GM23338 (cell line): ENCODE results near the gene BCL2L2. TPM values are rescaled to one million over a fixed set of nuclear protein-coding genes. Genes with fewer than 3 reads are reported as not detected.

Source experiments
- ATAC-seq: fragments of 200-7000 bp; cut with Tn5 transposase; 3 replicates; pipeline ENCODE4 v1.9.1; 2020
- DNase-seq: peaks from one replicate; pipeline ENCODE4 v3.0.0-alpha.2; 2015; ENCODE audit warnings: low spot score
- H2AFZ ChIP-seq: fragments of 200-600 bp; sonication (generic); 2 replicates; pipeline ENCODE4 v1.8.0; 2016; ENCODE audit warnings: antibody characterized with exemption, mild to moderate bottlenecking, moderate library complexity
- H3F3A ChIP-seq: fragments of 200-600 bp; sonication (generic); replicated peaks from 2 replicates; pipeline ENCODE4 v1.8.0; 2017; ENCODE audit warnings: antibody characterized with exemption, mixed run types, low read depth
- H3K27ac ChIP-seq: fragments of 200-600 bp; sonication (generic); 2 replicates; pipeline ENCODE4 v1.6.1; 2016; ENCODE audit warnings: low read depth
- H3K27me3 ChIP-seq: fragments of 200-600 bp; sonication (generic); 2 replicates; pipeline ENCODE4 v1.8.0; 2016; ENCODE audit warnings: mild to moderate bottlenecking, mixed run types, moderate library complexity; ENCODE audit not compliant: insufficient read depth
- H3K36me3 ChIP-seq: fragments of 200-600 bp; sonication (generic); 2 replicates; pipeline ENCODE4 v1.8.0; 2016; ENCODE audit warnings: mild to moderate bottlenecking; ENCODE audit not compliant: insufficient read depth
- H3K4me1 ChIP-seq: fragments of 200-600 bp; sonication (generic); 2 replicates; pipeline ENCODE4 v1.8.0; 2016; ENCODE audit warnings: mild to moderate bottlenecking, moderate library complexity; ENCODE audit not compliant: insufficient read depth
- H3K4me2 ChIP-seq: fragments of 200-600 bp; sonication (generic); 2 replicates; pipeline ENCODE4 v1.7.1; 2017; ENCODE audit warnings: mixed run types
- H3K4me3 ChIP-seq: fragments of 200-600 bp; sonication (generic); 2 replicates; pipeline ENCODE4 v1.6.1; 2016; ENCODE audit warnings: mixed run types
- H3K79me2 ChIP-seq: fragments of 200-600 bp; sonication (generic); replicated peaks from 2 replicates; pipeline ENCODE4 v1.8.0; 2017; ENCODE audit warnings: mild to moderate bottlenecking; ENCODE audit not compliant: insufficient read depth
- H3K9me2 ChIP-seq: fragments of 200-600 bp; sonication (generic); 2 replicates; pipeline ENCODE4 v1.8.0; 2017; ENCODE audit not compliant: insufficient read depth
- H4K20me1 ChIP-seq: fragments of 200-600 bp; sonication (generic); replicated peaks from 2 replicates; pipeline ENCODE4 v1.8.0; 2017; ENCODE audit warnings: mild to moderate bottlenecking; ENCODE audit not compliant: insufficient read depth
- H3K27ac Mint-ChIP-seq: 2 replicates; pipeline ENCODE4 v1.8.0; 2020; ENCODE audit warnings: inconsistent platforms, mild to moderate bottlenecking, moderate library complexity, mixed read lengths
- H3K27me3 Mint-ChIP-seq: 3 replicates; pipeline ENCODE4 v1.8.0; 2022; ENCODE audit warnings: low read depth, mild to moderate bottlenecking, moderate library complexity, mixed read lengths, inconsistent platforms; ENCODE audit not compliant: insufficient read depth, poor library complexity
- H3K36me3 Mint-ChIP-seq: 3 replicates; pipeline ENCODE4 v1.8.0; 2021; ENCODE audit warnings: low read depth, mild to moderate bottlenecking, inconsistent platforms, moderate library complexity, mixed read lengths
- H3K4me1 Mint-ChIP-seq: 3 replicates; pipeline ENCODE4 v1.8.0; 2020; ENCODE audit warnings: mild to moderate bottlenecking, inconsistent platforms, mixed read lengths
- H3K4me3 Mint-ChIP-seq: 3 replicates; pipeline ENCODE4 v1.8.0; 2021; ENCODE audit warnings: moderate library complexity, mild to moderate bottlenecking, inconsistent platforms, mixed read lengths
- H3K9me3 Mint-ChIP-seq: 3 replicates; pipeline ENCODE4 v1.8.0; 2020; ENCODE audit warnings: moderate library complexity, mild to moderate bottlenecking, inconsistent platforms, mixed read lengths
- EZH2 ChIP-seq: fragments of 200-600 bp; sonication (generic); IDR thresholded peaks from one replicate; pipeline ENCODE4 v1.8.0; 2017; ENCODE audit warnings: antibody characterized with exemption, mild to moderate bottlenecking, low read depth; ENCODE audit not compliant: unreplicated experiment
- JUNB ChIP-seq: IDR thresholded peaks from one replicate; pipeline ENCODE4 v1.6.1; 2016; ENCODE audit warnings: antibody characterized with exemption; ENCODE audit not compliant: unreplicated experiment
- POLR2AphosphoS5 ChIP-seq: IDR thresholded peaks from 2 replicates; pipeline ENCODE4 v1.6.1; 2016; ENCODE audit warnings: antibody characterized with exemption, low read depth
- REST ChIP-seq: IDR thresholded peaks from one replicate; pipeline ENCODE4 v1.6.1; 2018; ENCODE audit warnings: antibody characterized with exemption; ENCODE audit not compliant: unreplicated experiment
- STAT1 ChIP-seq: IDR thresholded peaks from one replicate; pipeline ENCODE4 v1.6.1; 2016; ENCODE audit warnings: antibody characterized with exemption; ENCODE audit not compliant: unreplicated experiment
- ZNF114 ChIP-seq: fragments of 250-450 bp; sonication (Bioruptor Pico); IDR thresholded peaks from 2 replicates; pipeline ENCODE4 v1.5.0; 2020; ENCODE audit warnings: mild to moderate bottlenecking, moderate library complexity
- ZNF331 ChIP-seq: fragments of 250-450 bp; sonication (Bioruptor Pico); IDR thresholded peaks from 2 replicates; pipeline ENCODE4 v1.5.0; 2020; ENCODE audit warnings: low read depth, mild to moderate bottlenecking, moderate library complexity
- polyA plus RNA-seq: library from polyadenylated mRNA; unstranded; fragments of >200 nt; fragmentation: Nextera tagmentation; extraction: Ambion mirVana; gene quantifications from 2 replicates; pipeline ENCODE4 v1.2.1, GENCODE V29; 2016
- total RNA-seq: library from RNA; depleted of rRNA; stranded (reverse); fragments of >200 nt; shearing (Covaris generic); gene quantifications from 2 replicates; pipeline ENCODE4 v1.2.3, GENCODE V29; 2014
- TF ChIP-seq, protein P1 (sequence below), 2 experiments: fragments of 200-600 bp in 1 of 2; sonication (generic) in 1 of 2; conservative IDR thresholded peaks; 2 replicates each; pipeline versions ENCODE4 v1.5.1 to v1.6.1; 2016 to 2017; ENCODE audit warnings: antibody characterized with exemption in 2 of 2, low read depth in 2 of 2, mild to moderate bottlenecking in 2 of 2, moderate library complexity in 1 of 2
- TF ChIP-seq, protein P2 (sequence below): fragments of 250-450 bp; sonication (Bioruptor Pico); IDR thresholded peaks from 2 replicates; pipeline ENCODE4 v1.5.0; 2020; ENCODE audit warnings: mild to moderate bottlenecking, moderate library complexity
- TF ChIP-seq, protein P3 (sequence below): IDR thresholded peaks from 2 replicates; pipeline ENCODE4 v1.6.1; 2016; ENCODE audit warnings: antibody characterized with exemption

BCL2L2 gene
- total and polyA plus RNA-seq, 2 experiments from 2014 or later, result 3.5 to 12.3 TPM

- Histone ChIP-seq H3K9me2 (no peaks in the 10 kb centered on the region), H4K20me1 (peaks cover 5% of the 10 kb centered on the region; the same call in 1 of the 2 replicates), H3F3A (peaks cover 6% of the 10 kb centered on the region; the same call in 1 of the 2 replicates), H3K27ac (no peak overlapping the region), H3K4me1 (peaks cover 15% of the 10 kb centered on the region), H3K4me2 (no peak overlapping the region), H2AFZ (no peak overlapping the region), H3K79me2 (no peaks in the 10 kb centered on the region), H3K4me3 (no peak overlapping the region), H3K27me3 (peaks cover 19% of the 10 kb centered on the region), H3K36me3 (no peaks in the 10 kb centered on the region)
- H3K36me3 Mint-ChIP-seq, result peaks cover 9% of the 10 kb centered on the region
- TF ChIP-seq POLR2AphosphoS5, result no peak
- TF ChIP-seq EZH2, result no peak
- no peak for TF ChIP-seq JUNB
- no peak for TF ChIP-seq ZNF331 (CRISPR knock-in tag)
- TF ChIP-seq, protein P1, sequence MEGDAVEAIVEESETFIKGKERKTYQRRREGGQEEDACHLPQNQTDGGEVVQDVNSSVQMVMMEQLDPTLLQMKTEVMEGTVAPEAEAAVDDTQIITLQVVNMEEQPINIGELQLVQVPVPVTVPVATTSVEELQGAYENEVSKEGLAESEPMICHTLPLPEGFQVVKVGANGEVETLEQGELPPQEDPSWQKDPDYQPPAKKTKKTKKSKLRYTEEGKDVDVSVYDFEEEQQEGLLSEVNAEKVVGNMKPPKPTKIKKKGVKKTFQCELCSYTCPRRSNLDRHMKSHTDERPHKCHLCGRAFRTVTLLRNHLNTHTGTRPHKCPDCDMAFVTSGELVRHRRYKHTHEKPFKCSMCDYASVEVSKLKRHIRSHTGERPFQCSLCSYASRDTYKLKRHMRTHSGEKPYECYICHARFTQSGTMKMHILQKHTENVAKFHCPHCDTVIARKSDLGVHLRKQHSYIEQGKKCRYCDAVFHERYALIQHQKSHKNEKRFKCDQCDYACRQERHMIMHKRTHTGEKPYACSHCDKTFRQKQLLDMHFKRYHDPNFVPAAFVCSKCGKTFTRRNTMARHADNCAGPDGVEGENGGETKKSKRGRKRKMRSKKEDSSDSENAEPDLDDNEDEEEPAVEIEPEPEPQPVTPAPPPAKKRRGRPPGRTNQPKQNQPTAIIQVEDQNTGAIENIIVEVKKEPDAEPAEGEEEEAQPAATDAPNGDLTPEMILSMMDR (conservative IDR thresholded peaks at IDR 0.05; ENCODE audit: low read depth in 2 of 2), result no peak
- TF ChIP-seq STAT1, result no peak
- TF ChIP-seq, protein P2, sequence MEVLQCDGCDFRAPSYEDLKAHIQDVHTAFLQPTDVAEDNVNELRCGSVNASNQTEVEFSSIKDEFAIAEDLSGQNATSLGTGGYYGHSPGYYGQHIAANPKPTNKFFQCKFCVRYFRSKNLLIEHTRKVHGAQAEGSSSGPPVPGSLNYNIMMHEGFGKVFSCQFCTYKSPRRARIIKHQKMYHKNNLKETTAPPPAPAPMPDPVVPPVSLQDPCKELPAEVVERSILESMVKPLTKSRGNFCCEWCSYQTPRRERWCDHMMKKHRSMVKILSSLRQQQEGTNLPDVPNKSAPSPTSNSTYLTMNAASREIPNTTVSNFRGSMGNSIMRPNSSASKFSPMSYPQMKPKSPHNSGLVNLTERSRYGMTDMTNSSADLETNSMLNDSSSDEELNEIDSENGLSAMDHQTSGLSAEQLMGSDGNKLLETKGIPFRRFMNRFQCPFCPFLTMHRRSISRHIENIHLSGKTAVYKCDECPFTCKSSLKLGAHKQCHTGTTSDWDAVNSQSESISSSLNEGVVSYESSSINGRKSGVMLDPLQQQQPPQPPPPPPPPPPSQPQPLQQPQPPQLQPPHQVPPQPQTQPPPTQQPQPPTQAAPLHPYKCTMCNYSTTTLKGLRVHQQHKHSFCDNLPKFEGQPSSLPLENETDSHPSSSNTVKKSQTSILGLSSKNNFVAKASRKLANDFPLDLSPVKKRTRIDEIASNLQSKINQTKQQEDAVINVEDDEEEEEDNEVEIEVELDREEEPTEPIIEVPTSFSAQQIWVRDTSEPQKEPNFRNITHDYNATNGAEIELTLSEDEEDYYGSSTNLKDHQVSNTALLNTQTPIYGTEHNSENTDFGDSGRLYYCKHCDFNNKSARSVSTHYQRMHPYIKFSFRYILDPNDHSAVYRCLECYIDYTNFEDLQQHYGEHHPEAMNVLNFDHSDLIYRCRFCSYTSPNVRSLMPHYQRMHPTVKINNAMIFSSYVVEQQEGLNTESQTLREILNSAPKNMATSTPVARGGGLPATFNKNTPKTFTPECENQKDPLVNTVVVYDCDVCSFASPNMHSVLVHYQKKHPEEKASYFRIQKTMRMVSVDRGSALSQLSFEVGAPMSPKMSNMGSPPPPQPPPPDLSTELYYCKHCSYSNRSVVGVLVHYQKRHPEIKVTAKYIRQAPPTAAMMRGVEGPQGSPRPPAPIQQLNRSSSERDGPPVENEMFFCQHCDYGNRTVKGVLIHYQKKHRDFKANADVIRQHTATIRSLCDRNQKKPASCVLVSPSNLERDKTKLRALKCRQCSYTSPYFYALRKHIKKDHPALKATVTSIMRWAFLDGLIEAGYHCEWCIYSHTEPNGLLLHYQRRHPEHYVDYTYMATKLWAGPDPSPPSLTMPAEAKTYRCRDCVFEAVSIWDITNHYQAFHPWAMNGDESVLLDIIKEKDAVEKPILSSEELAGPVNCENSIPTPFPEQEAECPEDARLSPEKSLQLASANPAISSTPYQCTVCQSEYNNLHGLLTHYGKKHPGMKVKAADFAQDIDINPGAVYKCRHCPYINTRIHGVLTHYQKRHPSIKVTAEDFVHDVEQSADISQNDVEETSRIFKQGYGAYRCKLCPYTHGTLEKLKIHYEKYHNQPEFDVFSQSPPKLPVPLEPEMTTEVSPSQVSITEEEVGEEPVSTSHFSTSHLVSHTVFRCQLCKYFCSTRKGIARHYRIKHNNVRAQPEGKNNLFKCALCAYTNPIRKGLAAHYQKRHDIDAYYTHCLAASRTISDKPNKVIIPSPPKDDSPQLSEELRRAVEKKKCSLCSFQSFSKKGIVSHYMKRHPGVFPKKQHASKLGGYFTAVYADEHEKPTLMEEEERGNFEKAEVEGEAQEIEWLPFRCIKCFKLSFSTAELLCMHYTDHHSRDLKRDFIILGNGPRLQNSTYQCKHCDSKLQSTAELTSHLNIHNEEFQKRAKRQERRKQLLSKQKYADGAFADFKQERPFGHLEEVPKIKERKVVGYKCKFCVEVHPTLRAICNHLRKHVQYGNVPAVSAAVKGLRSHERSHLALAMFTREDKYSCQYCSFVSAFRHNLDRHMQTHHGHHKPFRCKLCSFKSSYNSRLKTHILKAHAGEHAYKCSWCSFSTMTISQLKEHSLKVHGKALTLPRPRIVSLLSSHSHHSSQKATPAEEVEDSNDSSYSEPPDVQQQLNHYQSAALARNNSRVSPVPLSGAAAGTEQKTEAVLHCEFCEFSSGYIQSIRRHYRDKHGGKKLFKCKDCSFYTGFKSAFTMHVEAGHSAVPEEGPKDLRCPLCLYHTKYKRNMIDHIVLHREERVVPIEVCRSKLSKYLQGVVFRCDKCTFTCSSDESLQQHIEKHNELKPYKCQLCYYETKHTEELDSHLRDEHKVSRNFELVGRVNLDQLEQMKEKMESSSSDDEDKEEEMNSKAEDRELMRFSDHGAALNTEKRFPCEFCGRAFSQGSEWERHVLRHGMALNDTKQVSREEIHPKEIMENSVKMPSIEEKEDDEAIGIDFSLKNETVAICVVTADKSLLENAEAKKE (CRISPR knock-in tag), result no peak
- no peak for TF ChIP-seq REST
- TF ChIP-seq, protein P3, sequence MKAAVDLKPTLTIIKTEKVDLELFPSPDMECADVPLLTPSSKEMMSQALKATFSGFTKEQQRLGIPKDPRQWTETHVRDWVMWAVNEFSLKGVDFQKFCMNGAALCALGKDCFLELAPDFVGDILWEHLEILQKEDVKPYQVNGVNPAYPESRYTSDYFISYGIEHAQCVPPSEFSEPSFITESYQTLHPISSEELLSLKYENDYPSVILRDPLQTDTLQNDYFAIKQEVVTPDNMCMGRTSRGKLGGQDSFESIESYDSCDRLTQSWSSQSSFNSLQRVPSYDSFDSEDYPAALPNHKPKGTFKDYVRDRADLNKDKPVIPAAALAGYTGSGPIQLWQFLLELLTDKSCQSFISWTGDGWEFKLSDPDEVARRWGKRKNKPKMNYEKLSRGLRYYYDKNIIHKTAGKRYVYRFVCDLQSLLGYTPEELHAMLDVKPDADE, result no peak
- TF ChIP-seq ZNF114 (CRISPR knock-in tag), result no peak
- H3K27me3 Mint-ChIP-seq, result peaks cover 9% of the 10 kb centered on the region
- H3K4me1 Mint-ChIP-seq, result peaks cover 20% of the 10 kb centered on the region
- no peak for DNase-seq
- H3K27ac Mint-ChIP-seq, result no peak overlapping the region; the same call in 1 of the 2 replicates
- no peak for ATAC-seq
- H3K4me3 Mint-ChIP-seq, result no peak overlapping the region
- no peaks in the 10 kb centered on the region; the same call in 1 of the 3 replicates for H3K9me3 Mint-ChIP-seq
Measured at GRCh38 chr14:23348297-23348655, 41.6 kb downstream of the BCL2L2 start.
